K562 (cell line): ENCODE data around the gene KRTAP4-7.

Experiments
- ARNT ChIP-seq, 2 experiments: fragments of 450-650 bp; IDR thresholded peaks; 2 replicates each; pipeline ENCODE4 v1.6.1; 2016; ENCODE audit warnings: mild to moderate bottlenecking in 1 of 2
- C11orf30 ChIP-seq: fragments of 450-650 bp; IDR thresholded peaks from 2 replicates; pipeline ENCODE4 v1.6.1; 2016; ENCODE audit warnings: low read depth, mild to moderate bottlenecking
- CREB1 ChIP-seq, 2 experiments: sonication (generic) in 1 of 2; formaldehyde crosslinking in 1 of 2; IDR thresholded peaks; 2 replicates each; pipeline versions ENCODE4 v1.6.1 to v1.8.0; 2012 to 2022; ENCODE audit warnings: inconsistent platforms in 1 of 2, mild to moderate bottlenecking in 1 of 2, missing genetic modification reagents in 1 of 2, moderate library complexity in 1 of 2
- CREB5 ChIP-seq: fragments of 250-450 bp; sonication (Bioruptor Pico); IDR thresholded peaks from 2 replicates; pipeline ENCODE4 v1.5.0; 2020; ENCODE audit warnings: mild to moderate bottlenecking
- CTCF ChIP-seq, 3 experiments: IDR thresholded peaks in 2 of 3; conservative IDR thresholded peaks in 1 of 3; 2 replicates each; pipeline ENCODE4 v1.5.1; 2011 to 2012; ENCODE audit warnings: low read length in 3 of 3, mild to moderate bottlenecking in 3 of 3, control low read depth in 2 of 3, improper control_type of control experiment in 1 of 3, inconsistent platforms in 1 of 3, low read depth in 1 of 3, mixed read lengths in 1 of 3, moderate library complexity in 1 of 3; ENCODE audit not compliant: insufficient read depth in 2 of 3
- E2F8 ChIP-seq: fragments of 450-650 bp; IDR thresholded peaks from 2 replicates; pipeline ENCODE4 v1.7.1; 2018; ENCODE audit warnings: mild to moderate bottlenecking, low read depth; ENCODE audit not compliant: partially characterized antibody
- EZH2 ChIP-seq: IDR thresholded peaks from 2 replicates; pipeline ENCODE4 v1.6.1; 2012; ENCODE audit warnings: low read depth, mild to moderate bottlenecking, inconsistent platforms, low read length, borderline replicate concordance
- HDGF ChIP-seq: fragments of 450-650 bp; IDR thresholded peaks from 2 replicates; pipeline ENCODE4 v1.6.1; 2016
- NONO ChIP-seq, 2 experiments: fragments of 200-400 bp in 1 of 2; fragments of 450-650 bp in 1 of 2; formaldehyde crosslinking in 1 of 2; IDR thresholded peaks; 2 replicates each; pipeline ENCODE4 v1.6.1; 2017; ENCODE audit warnings: low read depth in 2 of 2, mild to moderate bottlenecking in 2 of 2, moderate library complexity in 2 of 2, low read length in 1 of 2
- NRF1 ChIP-seq, 2 experiments: fragments of 450-650 bp; IDR thresholded peaks in 1 of 2; conservative IDR thresholded peaks in 1 of 2; 2 replicates each; pipeline ENCODE4 v1.6.1; 2014; ENCODE audit warnings: mild to moderate bottlenecking in 2 of 2
- SP1 ChIP-seq: sonication (generic); formaldehyde crosslinking; IDR thresholded peaks from 2 replicates; pipeline ENCODE4 v1.8.1; 2022; ENCODE audit warnings: mild to moderate bottlenecking, missing genetic modification reagents
- ZNF354B ChIP-seq: fragments of 250-450 bp; sonication (Bioruptor Pico); IDR thresholded peaks from 2 replicates; pipeline ENCODE4 v1.4.0; 2020
- ZNF639 ChIP-seq, 2 experiments: fragments of 200-800 bp in 1 of 2; sonication (Bioruptor generic) in 1 of 2; sonication (generic) in 1 of 2; formaldehyde crosslinking in 1 of 2; IDR thresholded peaks in 1 of 2; conservative IDR thresholded peaks in 1 of 2; 2 replicates each; pipeline versions ENCODE4 v1.5.0 to v1.6.1; 2016 to 2020; ENCODE audit warnings: missing compliant biosample characterization in 1 of 2, missing genetic modification characterization in 1 of 2, missing genetic modification reagents in 1 of 2

- TF ChIP-seq C11orf30 (no peak), EZH2 (no peak), CREB5 (CRISPR knock-in tag) (no peak), CTCF (IDR thresholded peaks at IDR 0.05 in 2 of 3, conservative IDR thresholded peaks at IDR 0.05 in 1 of 3; ENCODE audit: insufficient read depth in 2 of 3, low read depth in 1 of 3, low read length in 3 of 3) (no peak), ZNF354B (CRISPR knock-in tag) (no peak), NRF1 (conservative IDR thresholded peaks at IDR 0.05 in 1 of 2, IDR thresholded peaks at IDR 0.05 in 1 of 2) (no peak), ZNF639 (CRISPR knock-in tag; conservative IDR thresholded peaks at IDR 0.05 in 1 of 2, IDR thresholded peaks at IDR 0.05 in 1 of 2) (no peak), NONO (IDR thresholded peaks at IDR 0.05; ENCODE audit: low read depth in 2 of 2, low read length in 1 of 2) (no peak), CREB1 (IDR thresholded peaks at IDR 0.05) (no peak), CREB1 (CRISPR knock-in tag; IDR thresholded peaks at IDR 0.05) (no peak), SP1 (CRISPR knock-in tag) (no peak), HDGF (no peak), E2F8 (no peak), ARNT (IDR thresholded peaks at IDR 0.05) (no peak)
Observed at GRCh38 chr17:41118721-41119120, 34.8 kb downstream of the KRTAP4-7 start.
